Measurements from ENCODE around the gene RELT.
A peak's percentile ranks its signal among the peaks of the same experiment; 100 is the strongest.

DNA sequence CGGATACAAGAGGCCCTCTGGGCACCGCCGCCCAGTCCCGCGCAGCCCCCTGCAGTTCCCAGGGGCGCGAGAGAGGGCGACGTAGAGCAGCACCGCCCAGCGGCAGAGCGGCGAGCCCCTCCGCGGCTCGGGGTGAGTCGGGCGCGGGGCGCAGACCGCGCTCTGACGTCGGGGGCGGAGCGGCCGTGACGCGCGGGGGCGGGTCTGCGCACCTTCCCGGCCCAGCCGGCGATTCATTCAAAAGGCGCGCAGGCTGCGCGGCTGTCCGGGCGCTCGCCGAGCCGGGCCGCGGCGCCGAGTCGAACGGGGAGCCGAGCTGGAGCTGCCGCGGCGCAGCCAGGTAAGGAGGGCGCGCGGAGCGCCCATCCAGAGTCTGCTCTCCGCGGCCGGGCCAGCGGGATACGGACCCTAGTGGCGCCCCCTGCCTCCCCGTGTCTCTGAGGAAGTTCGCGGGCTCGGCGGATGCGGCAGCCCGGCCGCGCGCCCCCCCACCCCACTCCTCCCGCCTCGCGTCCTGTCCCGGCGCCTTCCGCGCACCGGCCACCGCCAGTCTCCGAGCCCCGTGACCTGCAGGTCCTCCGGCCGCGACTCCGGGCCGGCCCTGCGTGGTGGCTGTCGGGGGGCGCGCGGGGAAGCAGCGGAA, at the start of gene RELT:
- TF ChIP-seq, protein P1, sequence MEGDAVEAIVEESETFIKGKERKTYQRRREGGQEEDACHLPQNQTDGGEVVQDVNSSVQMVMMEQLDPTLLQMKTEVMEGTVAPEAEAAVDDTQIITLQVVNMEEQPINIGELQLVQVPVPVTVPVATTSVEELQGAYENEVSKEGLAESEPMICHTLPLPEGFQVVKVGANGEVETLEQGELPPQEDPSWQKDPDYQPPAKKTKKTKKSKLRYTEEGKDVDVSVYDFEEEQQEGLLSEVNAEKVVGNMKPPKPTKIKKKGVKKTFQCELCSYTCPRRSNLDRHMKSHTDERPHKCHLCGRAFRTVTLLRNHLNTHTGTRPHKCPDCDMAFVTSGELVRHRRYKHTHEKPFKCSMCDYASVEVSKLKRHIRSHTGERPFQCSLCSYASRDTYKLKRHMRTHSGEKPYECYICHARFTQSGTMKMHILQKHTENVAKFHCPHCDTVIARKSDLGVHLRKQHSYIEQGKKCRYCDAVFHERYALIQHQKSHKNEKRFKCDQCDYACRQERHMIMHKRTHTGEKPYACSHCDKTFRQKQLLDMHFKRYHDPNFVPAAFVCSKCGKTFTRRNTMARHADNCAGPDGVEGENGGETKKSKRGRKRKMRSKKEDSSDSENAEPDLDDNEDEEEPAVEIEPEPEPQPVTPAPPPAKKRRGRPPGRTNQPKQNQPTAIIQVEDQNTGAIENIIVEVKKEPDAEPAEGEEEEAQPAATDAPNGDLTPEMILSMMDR (conservative IDR thresholded peaks at IDR 0.05), result peak; percentile 98
- peak; percentile 82; the same call in 1 of the 2 replicates for TF ChIP-seq ZFX (IDR thresholded peaks at IDR 0.05)

All from C4-2B (cell line).